Coronary artery (tissue), 2 donors: Measurements from ENCODE around the gene TRDMT1.

ENCODE experiments used
- DNase-seq: peaks from one replicate; pipeline ENCODE4 v3.0.0-alpha.2; 2017; ENCODE audit warnings: low spot score
- H3K27ac ChIP-seq, 2 donors: fragments of 200-600 bp; sonication (generic); one replicate each; pipeline ENCODE4 v1.5.1; 2016 to 2019
- H3K4me3 ChIP-seq: fragments of 200-600 bp; sonication (generic); 2 replicates; pipeline ENCODE4 v1.5.1; 2016; ENCODE audit warnings: mild to moderate bottlenecking, moderate library complexity
- CTCF ChIP-seq: fragments of 200-600 bp; sonication (generic); IDR thresholded peaks from one replicate; pipeline ENCODE4 v1.5.1; 2019; ENCODE audit warnings: antibody characterized with exemption

The TRDMT1 gene

DNA sequence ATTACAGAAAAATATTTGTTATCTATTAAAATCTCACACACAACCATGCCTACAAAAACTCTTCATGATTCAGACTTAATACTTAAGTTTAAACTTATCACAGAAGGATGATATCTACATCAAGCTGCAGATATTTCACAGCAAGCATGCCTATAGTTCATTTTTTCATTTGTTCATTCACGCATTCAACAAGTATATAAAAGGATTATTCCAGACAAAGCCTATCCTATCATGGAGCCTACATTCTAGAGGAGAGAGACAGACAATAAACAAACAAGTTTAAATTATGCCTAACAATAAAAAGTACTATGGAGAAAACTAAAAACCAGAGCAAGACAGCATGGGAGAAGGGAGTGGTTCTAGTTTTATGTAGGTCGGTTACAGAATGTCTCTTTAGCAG is 10.9 kb downstream of the TRDMT1 start:
- Histone ChIP-seq H3K27ac (no peak overlapping the region), H3K4me3 (no peak overlapping the region)
- DNase-seq, result no peak
- TF ChIP-seq CTCF, result no peak

GRCh38 chr10:17188644-17189172 is 12.8 kb downstream of the TRDMT1 start:
- no peak overlapping the region for H3K27ac ChIP-seq

DNA sequence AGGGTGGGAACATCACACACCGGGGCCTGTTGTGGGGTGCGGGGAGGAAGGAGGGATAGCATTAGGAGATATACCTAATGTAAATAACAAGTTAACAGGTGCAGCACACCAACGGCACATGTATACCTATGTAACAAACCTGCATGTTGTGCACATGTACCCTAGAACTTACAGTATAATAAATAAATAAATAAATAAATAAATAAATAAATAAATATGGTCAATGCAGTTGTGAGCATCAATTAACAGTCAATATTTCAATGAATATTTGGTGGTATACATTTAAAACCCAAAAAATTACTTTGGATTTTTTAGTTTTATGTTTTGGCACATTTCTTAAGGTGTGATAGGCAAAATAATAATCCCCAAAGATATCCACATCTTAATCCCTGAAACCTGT is 15.6 kb downstream of the TRDMT1 start:
- no peak overlapping the region for H3K4me3 ChIP-seq
- no peak for TF ChIP-seq CTCF
- H3K27ac ChIP-seq, result no peak overlapping the region
- no peak for DNase-seq

More at GRCh38 chr10:17188644-17189172, 12.8 kb downstream of the TRDMT1 start:
- DNase-seq, result no peak
- TF ChIP-seq CTCF, result no peak
- H3K4me3 ChIP-seq, result no peak overlapping the region

DNA sequence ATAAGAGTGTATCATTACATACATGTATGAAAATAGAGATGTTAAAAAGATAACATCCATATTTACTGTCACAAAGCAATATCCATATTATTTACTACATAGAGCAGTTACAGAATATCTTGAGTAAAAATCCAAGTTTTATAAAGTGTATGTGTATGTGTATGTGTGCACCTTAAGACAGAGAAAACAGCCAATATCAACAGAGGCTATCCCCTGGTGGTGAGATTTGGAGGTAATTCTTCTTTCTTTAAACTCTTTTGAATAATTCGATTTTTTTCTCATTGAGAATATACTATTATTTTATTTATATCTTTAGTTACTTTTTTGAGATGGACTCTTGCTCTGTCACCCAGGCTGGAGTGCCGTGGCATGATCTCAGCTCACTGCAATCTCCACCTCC is 18.4 kb downstream of the TRDMT1 start:
- TF ChIP-seq CTCF, result no peak
- no peak overlapping the region for H3K4me3 ChIP-seq
- DNase-seq, result no peak
- no peak overlapping the region for H3K27ac ChIP-seq

DNA sequence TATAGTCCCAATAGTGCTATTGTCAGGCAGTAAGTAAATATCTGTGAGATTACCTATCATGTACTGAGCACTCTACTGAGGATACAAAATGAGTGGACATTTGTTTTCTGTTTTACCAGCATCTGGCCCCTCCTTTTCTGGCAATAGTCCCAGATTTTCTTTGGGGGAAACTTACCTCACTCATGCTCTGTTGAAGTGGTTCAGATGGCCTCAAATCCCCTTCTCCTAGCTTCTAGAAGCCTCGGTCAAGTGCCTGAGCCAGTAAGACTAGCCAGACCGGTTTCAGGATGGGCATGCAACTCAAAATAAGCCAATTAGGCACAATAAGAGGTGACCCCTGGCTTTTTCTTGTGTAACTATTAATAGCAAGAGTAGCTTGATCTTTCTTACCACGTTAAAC is 19.7 kb downstream of the TRDMT1 start:
- no peak for DNase-seq
- no peak for TF ChIP-seq CTCF
- H3K4me3 ChIP-seq, result no peak overlapping the region
- H3K27ac ChIP-seq, result no peak overlapping the region

- Histone ChIP-seq H3K4me3 (no peak overlapping the region), H3K27ac (no peak overlapping the region)
- no peak for TF ChIP-seq CTCF
- no peak for DNase-seq
Observed at GRCh38 chr10:17181110-17181509, 20.4 kb downstream of the TRDMT1 start.

GRCh38 chr10:17179002-17179401 is 22.5 kb downstream of the TRDMT1 start:
- DNase-seq, result no peak
- no peak for TF ChIP-seq CTCF
- no peak overlapping the region for H3K27ac ChIP-seq

More at GRCh38 chr10:17179002-17179401, 22.5 kb downstream of the TRDMT1 start:
- H3K4me3 ChIP-seq, result no peak overlapping the region
